COLO668 (cell line): Measurements from ENCODE around the gene RREB1.

Experiments
- DNase-seq: peaks from one replicate; lab custom pipeline; 2025; ENCODE audit not compliant: unreplicated experiment; lab: John Stamatoyannopoulos, UW

The RREB1 gene

GRCh38 chr6:7240351-7240750, 132.6 kb downstream of the RREB1 start:
- no peak for DNase-seq

GRCh38 chr6:7241160-7241559, 133.4 kb downstream of the RREB1 start:
- no peak for DNase-seq

GRCh38 chr6:7241709-7242645, 134.2 kb downstream of the RREB1 start:
- peak; percentile 49 for DNase-seq

- DNase-seq, result no peak
Measured at GRCh38 chr6:7242835-7243178, 135.0 kb downstream of the RREB1 start.

- DNase-seq, result peak; percentile 46
Measured at GRCh38 chr6:7243179-7243981, 135.6 kb downstream of the RREB1 start.

GRCh38 chr6:7245668-7246393, 138.1 kb downstream of the RREB1 start:
- no peak for DNase-seq

GRCh38 chr6:7246401-7247178, 138.8 kb downstream of the RREB1 start:
- DNase-seq, result no peak

- DNase-seq, result no peak
Measured at GRCh38 chr6:7247179-7247456, 139.4 kb downstream of the RREB1 start.

GRCh38 chr6:7247828-7248227, 140.1 kb downstream of the RREB1 start:
- no peak for DNase-seq

- DNase-seq, result no peak
Measured at GRCh38 chr6:7249391-7249790, 141.6 kb downstream of the RREB1 start.

- no peak for DNase-seq
Measured at GRCh38 chr6:7249946-7250643, 142.3 kb downstream of the RREB1 start.

GRCh38 chr6:7250812-7251211, 143.1 kb downstream of the RREB1 start:
- DNase-seq, result no peak

- no peak for DNase-seq
Measured at GRCh38 chr6:7251646-7252260, 144.0 kb downstream of the RREB1 start.

- no peak for DNase-seq
Measured at GRCh38 chr6:7252390-7252789, 144.6 kb downstream of the RREB1 start.

- no peak for DNase-seq
Measured at GRCh38 chr6:7254980-7255835, 147.4 kb downstream of the RREB1 start.

- DNase-seq, result no peak
Measured at GRCh38 chr6:7255918-7256317, 148.2 kb downstream of the RREB1 start.

GRCh38 chr6:7256785-7257184, 149.0 kb downstream of the RREB1 start:
- DNase-seq, result no peak

- no peak for DNase-seq
Measured at GRCh38 chr6:7257521-7258230, 149.9 kb downstream of the RREB1 start.
